ENCODE data around the gene LIPN.

The LIPN gene

GRCh38 chr10:88805361-88805760 is 45.5 kb downstream of the LIPN start:
- no peak for TF ChIP-seq CTCF (IDR thresholded peaks at IDR 0.05; ENCODE audit: extremely low read depth, missing control alignments)
- DNase-seq (ENCODE audit: low spot score) = no peak

GRCh38 chr10:88805924-88806323 is 46.1 kb downstream of the LIPN start:
- TF ChIP-seq CTCF (IDR thresholded peaks at IDR 0.05; ENCODE audit: extremely low read depth, missing control alignments) = no peak
- no peak for DNase-seq (ENCODE audit: low spot score)

GRCh38 chr10:88809621-88810020 is 49.8 kb downstream of the LIPN start:
- TF ChIP-seq CTCF (IDR thresholded peaks at IDR 0.05; ENCODE audit: extremely low read depth, missing control alignments) = no peak
- no peak for DNase-seq (ENCODE audit: low spot score)

DNA sequence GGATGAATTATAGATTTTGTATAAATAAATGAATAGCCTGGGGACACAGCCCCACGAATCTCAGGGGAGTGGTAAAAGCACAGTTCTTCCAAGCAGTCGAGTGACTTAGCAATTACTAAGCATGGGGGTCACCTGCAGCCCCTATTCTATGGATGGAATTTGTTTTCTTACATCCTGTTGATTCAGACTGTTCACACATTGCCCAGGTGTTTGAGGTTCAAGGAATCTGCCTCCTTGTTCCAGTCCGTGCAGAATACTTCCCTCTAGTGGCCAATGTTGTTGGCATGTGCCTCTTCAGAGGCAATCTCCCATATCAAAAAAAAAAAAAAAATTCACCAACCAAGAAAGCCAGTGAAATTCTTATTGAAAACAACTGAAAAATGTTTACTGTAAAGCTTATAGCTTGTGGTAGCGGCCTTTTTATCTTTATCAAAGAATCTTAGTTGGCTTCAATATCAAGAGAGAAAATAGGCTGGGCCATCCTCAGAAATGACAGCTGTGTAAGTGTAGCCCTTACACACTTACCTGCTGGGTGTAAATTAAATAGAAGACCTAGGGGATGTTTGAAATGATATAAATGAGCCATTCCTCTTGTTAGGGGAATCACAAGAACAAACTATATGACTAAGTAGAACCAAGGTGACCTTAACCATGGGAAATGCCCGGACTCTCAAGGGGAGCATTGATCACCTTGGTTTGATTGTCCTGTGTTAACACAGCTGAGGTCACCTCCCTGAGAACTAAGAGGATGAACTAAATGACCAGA is 50.6 kb downstream of the LIPN start:
- peak; percentile 46 for DNase-seq (ENCODE audit: low spot score)
- TF ChIP-seq CTCF (IDR thresholded peaks at IDR 0.05; ENCODE audit: extremely low read depth, missing control alignments) = peak; percentile 45

DNA sequence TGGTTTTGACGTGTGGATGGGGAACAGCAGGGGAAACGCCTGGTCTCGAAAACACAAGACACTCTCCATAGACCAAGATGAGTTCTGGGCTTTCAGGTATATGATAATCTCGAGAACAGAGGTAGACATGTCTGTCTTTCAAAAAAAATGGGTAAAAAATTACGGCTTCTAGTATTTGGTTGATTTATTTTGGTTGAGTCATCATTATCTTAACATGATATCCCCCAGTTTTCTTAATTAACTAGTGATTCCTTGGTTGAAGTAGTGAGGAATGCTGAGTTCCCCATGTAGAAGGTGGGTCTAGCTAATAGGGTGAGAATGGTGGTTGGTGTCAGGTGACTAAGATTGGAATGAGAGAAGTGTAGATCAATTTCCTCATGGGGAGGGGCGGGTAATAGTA is 53.4 kb downstream of the LIPN start:
- DNase-seq (ENCODE audit: low spot score) = no peak
- no peak for TF ChIP-seq CTCF (IDR thresholded peaks at IDR 0.05; ENCODE audit: extremely low read depth, missing control alignments)

DNA sequence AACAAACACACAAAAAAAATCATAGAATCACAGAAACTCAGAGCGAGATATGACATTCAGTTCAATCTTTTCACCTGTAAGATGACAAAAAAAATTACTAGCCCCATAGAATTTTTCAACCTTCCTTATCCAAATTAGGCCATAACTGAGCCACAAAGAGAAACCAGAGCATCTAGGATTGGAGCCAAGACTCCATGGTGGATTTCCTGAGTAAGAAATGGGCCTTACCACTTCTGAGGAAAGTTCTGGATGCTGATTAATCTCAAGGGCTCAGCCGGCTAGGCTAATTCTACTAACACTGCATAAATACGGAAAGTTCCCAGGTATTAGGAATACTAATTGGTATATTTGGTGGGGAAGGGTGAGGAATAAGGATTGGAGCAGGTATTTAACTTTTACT is 59.5 kb downstream of the LIPN start:
- DNase-seq (ENCODE audit: low spot score) = no peak
- TF ChIP-seq CTCF (IDR thresholded peaks at IDR 0.05; ENCODE audit: extremely low read depth, missing control alignments) = no peak

GRCh38 chr10:88820748-88821401 is 61.1 kb downstream of the LIPN start:
- TF ChIP-seq CTCF (IDR thresholded peaks at IDR 0.05; ENCODE audit: extremely low read depth, missing control alignments) = no peak
- no peak for DNase-seq (ENCODE audit: low spot score)

Measured in GM20000 (cell line).